ENCODE results near the gene ASPRV1. TPM values are rescaled to one million over a fixed set of nuclear protein-coding genes. Genes with fewer than 3 reads are reported as not detected.

Gene ASPRV1
- total and polyA plus RNA-seq, 10 of the 15 experiments (the other 5 are each of a cell fraction or from before 2014, with no cell fraction given): 0.11 to 1.1 (median 0.33) TPM

DNA sequence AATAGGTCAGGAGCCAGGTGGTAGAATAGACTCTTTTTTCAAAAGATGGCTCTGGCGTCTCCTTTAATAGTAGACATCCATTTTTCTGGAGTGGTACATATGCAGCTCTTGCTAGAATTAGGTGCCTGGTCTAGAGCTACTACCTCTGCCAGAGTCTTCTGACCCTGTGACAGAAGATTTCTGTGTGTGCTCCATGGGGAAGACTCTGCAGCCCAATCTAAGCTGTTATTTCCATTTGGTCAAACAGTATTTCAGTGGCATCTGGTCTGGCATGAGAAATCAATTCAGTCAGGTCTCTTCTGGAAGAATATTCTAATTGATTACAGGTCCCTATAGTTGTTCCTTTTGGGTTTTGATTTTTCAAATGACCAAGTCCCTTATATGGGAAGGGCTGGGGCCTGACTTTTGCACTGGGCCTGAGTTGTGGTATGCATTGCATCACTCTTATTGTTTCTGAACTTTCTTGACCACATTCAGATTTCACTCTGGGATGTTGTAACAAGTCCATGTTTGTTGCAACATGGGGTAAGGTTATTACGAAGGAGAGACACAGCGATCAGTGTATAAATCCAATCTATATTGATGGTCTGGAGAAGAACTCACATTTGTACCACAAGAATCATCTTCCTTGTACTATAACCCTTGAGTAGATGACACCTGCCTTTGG is 34.4 kb downstream of the ASPRV1 start:
- ChIA-PET RAD21 (ENCODE audit: unreplicated experiment) (no interaction called here), SMC1A (ENCODE audit: uncharacterized antibody, unreplicated experiment) (interaction anchor here (1.7 kb wide), 1 partner anchor 142 kb away, joined by 5 read pairs; no protein-coding TSS in a partner anchor), CTCF (interaction anchor here (1.0 kb wide), 1 partner anchor 10 kb away, joined by 3 read pairs; no protein-coding TSS in a partner anchor), POLR2A (no interaction called here)
- DNase-seq (ENCODE audit: low read depth, low spot score): no peak
- Histone ChIP-seq H2AFZ (ENCODE audit: control insufficient read depth, low read depth, low read length) (no peak overlapping the region), H3K9me3 (replicated peaks; ENCODE audit: control insufficient read depth, insufficient read depth, low read length) (no peaks in the 10 kb centered on the region), H3K79me2 (ENCODE audit: control insufficient read depth, insufficient read depth, low read length) (no peaks in the 10 kb centered on the region), H3K9ac (ENCODE audit: control insufficient read depth, insufficient read depth, low read length) (no peak overlapping the region), H3K27me3 (replicated peaks in 1 of 2; ENCODE audit: control insufficient read depth in 2 of 2, insufficient read depth in 2 of 2, low read length in 1 of 2) (no peaks in the 10 kb centered on the region), H4K20me1 (ENCODE audit: control insufficient read depth, insufficient read depth) (no peaks in the 10 kb centered on the region), H3K4me3 (no peak overlapping the region), H3K36me3 (ENCODE audit: control insufficient read depth in 2 of 2, insufficient read depth in 2 of 2, low read length in 1 of 2) (0 out of 4 replicates have a peak, but pooled peaks cover 0 to 2% of the 10 kb centered on the region in 2 experiments), H3K4me1 (ENCODE audit: control insufficient read depth, insufficient read depth, low read length) (peaks cover 4% of the 10 kb centered on the region; the same call in 1 of the 2 replicates), H3K4me2 (ENCODE audit: control insufficient read depth, insufficient read depth) (no peak overlapping the region), H3K27ac (ENCODE audit: control insufficient read depth, insufficient read depth) (no peak overlapping the region)
- FAIRE-seq: no peak
- ATAC-seq: no peak
- intact Hi-C loops (cut with micrococcal nuclease; ENCODE audit: unreplicated experiment) (no loop called here), in situ Hi-C loops (cut with MboI) (no loop called here)
- no TSS peak for BruUV-seq (replicated peaks)
- WGBS (ENCODE audit: insufficient coverage, insufficient replicate concordance, low lambda C conversion rate, missing lambda C conversion rate): 65% methylated on average over 3 of the region's 3 CpGs
- no peak for TF ChIP-seq SIX5 (IDR thresholded peaks at IDR 0.05; ENCODE audit: low read depth, low read length, severe bottlenecking)
- TF ChIP-seq ZBTB11 (CRISPR knock-in tag; IDR thresholded peaks at IDR 0.05): no peak
- TF ChIP-seq ZNF622 (IDR thresholded peaks at IDR 0.05): no peak
- TF ChIP-seq GATAD2B (conservative IDR thresholded peaks at IDR 0.05; ENCODE audit: low read depth): no peak
- TF ChIP-seq POLR2AphosphoS2 (IDR thresholded peaks at IDR 0.05; ENCODE audit: low read depth, low read length): no peak
- TF ChIP-seq BMI1 (IDR thresholded peaks at IDR 0.05; ENCODE audit: borderline replicate concordance): no peak
- TF ChIP-seq MTA3 (IDR thresholded peaks at IDR 0.05; ENCODE audit: borderline replicate concordance, low read length): no peak
- no peak for TF ChIP-seq PBX3 (IDR thresholded peaks at IDR 0.05; ENCODE audit: insufficient replicate concordance, low read depth, low read length)
- TF ChIP-seq ZNF274 (IDR thresholded peaks at IDR 0.05; ENCODE audit: insufficient read depth, insufficient read length): no peak
- no peak for TF ChIP-seq RAD51 (IDR thresholded peaks at IDR 0.05)
- TF ChIP-seq NBN (IDR thresholded peaks at IDR 0.05): no peak
- TF ChIP-seq SREBF1 (IDR thresholded peaks at IDR 0.05; ENCODE audit: low read length): no peak
- TF ChIP-seq ZNF384 (IDR thresholded peaks at IDR 0.05; ENCODE audit: borderline replicate concordance, low read depth, low read length): no peak
- no peak for TF ChIP-seq SP1 (IDR thresholded peaks at IDR 0.05; ENCODE audit: low read depth, low read length)
- TF ChIP-seq FOXK2 (IDR thresholded peaks at IDR 0.05): no peak
- TF ChIP-seq PAX8 (IDR thresholded peaks at IDR 0.05): no peak
- no peak for TF ChIP-seq TCF7 (IDR thresholded peaks at IDR 0.05; ENCODE audit: borderline replicate concordance)
- no peak for TF ChIP-seq ZSCAN29 (IDR thresholded peaks at IDR 0.05)
- no peak for TF ChIP-seq CBFB (IDR thresholded peaks at IDR 0.05; ENCODE audit: low read depth)
